PC-3 (cell line): ENCODE measurements around the gene JCAD. TPM values are rescaled to one million over a fixed set of nuclear protein-coding genes. Genes with fewer than 3 reads are reported as not detected.

Experiments
- ATAC-seq: fragments of 200-7000 bp; cut with Tn5 transposase; 2 replicates; pipeline ENCODE4 v1.9.1; 2020; ENCODE audit warnings: mild to moderate bottlenecking, moderate library complexity
- BruUV-seq: library from RNA; stranded (reverse); fragments of 400-500 nt; replicated peaks from 2 replicates; lab custom pipeline; 2021; lab: Mats Ljungman, UMichigan
- CTCF ChIA-PET: fragments of 300-600 bp; sonication (Branson Sonifier 250); formaldehyde crosslinking; loops from one replicate; lab custom pipeline; 2022; ENCODE audit warnings: antibody characterized with exemption; lab: Charles Lee
- POLR2A ChIA-PET: fragments of 300-600 bp; sonication (Branson Sonifier 250); formaldehyde crosslinking; loops from one replicate; lab custom pipeline; 2022; ENCODE audit warnings: antibody characterized with exemption; ENCODE audit not compliant: unreplicated experiment; lab: Charles Lee
- DNase-seq: peaks from one replicate; pipeline ENCODE4 v3.0.0-alpha.2; 2015
- H2AFZ ChIP-seq: fragments of 300-600 bp; sonication (generic); 2 replicates; pipeline ENCODE4 v1.6.0; 2016; ENCODE audit warnings: antibody characterized with exemption, low read length
- H3F3A ChIP-seq: fragments of 300-600 bp; sonication (generic); one replicate; pipeline ENCODE4 v1.6.0; 2017; ENCODE audit warnings: antibody characterized with exemption, low read length, control low read depth, mild to moderate bottlenecking; ENCODE audit not compliant: unreplicated experiment
- H3K27ac ChIP-seq: fragments of 300-600 bp; sonication (generic); 2 replicates; pipeline ENCODE4 v1.5.1; 2016; ENCODE audit warnings: mild to moderate bottlenecking, low read length
- H3K27me3 ChIP-seq: fragments of 300-600 bp; sonication (generic); 2 replicates; pipeline ENCODE4 v1.6.1; 2016; ENCODE audit warnings: low read length, mixed read lengths
- H3K36me3 ChIP-seq: fragments of 300-600 bp; sonication (generic); 2 replicates; pipeline ENCODE4 v1.6.1; 2016; ENCODE audit warnings: low read depth, mixed run types, low read length, mixed read lengths
- H3K4me1 ChIP-seq: fragments of 300-600 bp; sonication (generic); 2 replicates; pipeline ENCODE4 v1.5.1; 2016; ENCODE audit warnings: low read length; ENCODE audit not compliant: insufficient read depth
- H3K4me2 ChIP-seq: fragments of 300-600 bp; sonication (generic); 2 replicates; pipeline ENCODE4 v1.6.0; 2016; ENCODE audit warnings: low read length
- H3K4me3 ChIP-seq: fragments of 300-600 bp; sonication (generic); 2 replicates; pipeline ENCODE4 v1.5.1; 2016; ENCODE audit warnings: mild to moderate bottlenecking, low read length, mixed read lengths
- H3K79me2 ChIP-seq: fragments of 300-600 bp; sonication (generic); 2 replicates; pipeline ENCODE4 v1.6.1; 2017; ENCODE audit warnings: low read length, mixed read lengths
- H3K9ac ChIP-seq: fragments of 300-600 bp; sonication (generic); 2 replicates; pipeline ENCODE4 v1.6.0; 2016; ENCODE audit warnings: mild to moderate bottlenecking, low read length
- H3K9me2 ChIP-seq: fragments of 300-600 bp; sonication (generic); replicated peaks from 2 replicates; pipeline ENCODE4 v1.6.1; 2016; ENCODE audit warnings: mixed run types, low read length, mixed read lengths
- H3K9me3 ChIP-seq: fragments of 300-600 bp; sonication (generic); 2 replicates; pipeline ENCODE4 v1.6.1; 2016; ENCODE audit warnings: low read length, mixed read lengths
- H4K20me1 ChIP-seq: fragments of 300-600 bp; sonication (generic); 2 replicates; pipeline ENCODE4 v1.6.1; 2016; ENCODE audit warnings: low read length, mixed read lengths
- CTCF ChIP-seq: fragments of 300-600 bp; sonication (generic); conservative IDR thresholded peaks from 2 replicates; pipeline ENCODE4 v1.5.1; 2017; ENCODE audit warnings: antibody characterized with exemption, low read depth, mild to moderate bottlenecking, low read length
- EZH2 ChIP-seq: fragments of 300-600 bp; sonication (generic); IDR thresholded peaks from one replicate; pipeline ENCODE4 v1.6.1; 2017; ENCODE audit warnings: antibody characterized with exemption, mild to moderate bottlenecking, low read length; ENCODE audit not compliant: unreplicated experiment
- EZH2phosphoT487 ChIP-seq: fragments of 300-600 bp; sonication (generic); IDR thresholded peaks from 2 replicates; pipeline ENCODE4 v1.6.1; 2018; ENCODE audit warnings: mild to moderate bottlenecking, antibody characterized with exemption, low read length, borderline replicate concordance
- intact Hi-C: fragments of 100-400 bp; cut with micrococcal nuclease; formaldehyde crosslinking; loops from 2 replicates; pipeline ENCODE4 v1.9.0; 2023
- total RNA-seq: library from RNA; depleted of rRNA; stranded (reverse); fragments of >200 nt; gene quantifications from 2 replicates; pipeline ENCODE4 v1.2.3, GENCODE V29; 2014

JCAD gene
- total RNA-seq, 1 experiment from 2014 or later, result 5.0 TPM

DNA sequence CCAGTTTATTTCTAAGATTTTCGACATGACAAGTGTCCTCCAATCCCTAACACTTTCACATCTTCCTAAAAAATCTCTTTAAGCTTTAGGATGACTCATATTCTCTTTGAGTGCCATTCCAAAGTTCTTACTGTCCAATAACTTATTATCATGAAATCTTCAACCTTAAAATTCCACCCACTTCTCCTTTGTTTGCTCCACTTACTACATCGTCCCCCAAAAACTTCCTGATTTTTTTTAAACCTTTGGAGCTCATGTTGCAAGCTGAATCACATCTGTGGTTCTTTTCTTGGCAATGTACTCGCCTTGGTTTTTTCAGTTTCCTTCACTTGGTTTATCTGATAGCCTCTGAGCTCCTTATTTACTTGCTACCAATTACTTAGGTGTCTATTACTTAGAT, 39.2 kb upstream of the JCAD start:
- Histone ChIP-seq H3K27ac (peak overlapping the region; percentile 89), H3K9me3 (no peaks in the 10 kb centered on the region), H3K79me2 (no peaks in the 10 kb centered on the region), H3K4me1 (peaks cover 30% of the 10 kb centered on the region), H2AFZ (peak overlapping the region; percentile 50; the same call in 1 of the 2 replicates), H3K4me2 (peak overlapping the region; percentile 87), H3K4me3 (peak overlapping the region; percentile 44; the same call in 1 of the 2 replicates), H3K9ac (peak overlapping the region; percentile 60), H4K20me1 (no peaks in the 10 kb centered on the region), H3K27me3 (no peaks in the 10 kb centered on the region), H3K36me3 (no peaks in the 10 kb centered on the region), H3F3A (peaks cover 7% of the 10 kb centered on the region), H3K9me2 (no peaks in the 10 kb centered on the region)
- no TSS peak for BruUV-seq
- POLR2A ChIA-PET, result interaction anchor here (0.6 kb wide), 1 partner anchor 250 kb away, joined by 5 read pairs; the partner anchor contains the start of gene MTPAP
- peak; percentile 93 for DNase-seq
- ATAC-seq, result peak; percentile 87
- CTCF ChIA-PET, result interaction anchor here (1.0 kb wide), 1 partner anchor 13 kb away, joined by 3 read pairs; no protein-coding TSS in a partner anchor
- intact Hi-C loops, result loop anchor here (5.0 kb wide), 1 partner anchor 41 kb away; the partner anchor contains the start of gene JCAD
- no peak for TF ChIP-seq EZH2phosphoT487
- TF ChIP-seq CTCF, result no peak
- TF ChIP-seq EZH2, result no peak

DNA sequence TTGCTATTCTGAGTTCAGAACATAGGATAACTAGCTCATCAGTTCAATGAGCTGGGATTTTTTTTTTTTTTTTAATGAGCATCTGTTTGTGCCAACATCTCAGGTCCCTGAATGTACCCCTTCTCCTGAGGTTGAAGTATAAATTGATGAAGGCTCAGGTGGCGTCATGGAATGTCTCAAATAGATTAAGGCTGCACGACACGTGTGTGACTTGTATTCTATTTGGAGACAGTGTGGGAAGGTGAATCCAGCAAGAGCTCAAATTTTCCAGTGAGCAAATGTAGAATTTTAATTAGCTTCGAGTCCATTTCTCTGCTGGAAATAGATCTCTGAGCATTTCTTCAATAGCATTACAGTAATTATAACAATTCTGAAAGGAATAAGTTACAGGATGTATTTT, 37.2 kb upstream of the JCAD start:
- Histone ChIP-seq H3K9me3 (no peaks in the 10 kb centered on the region), H3K4me2 (no peak overlapping the region), H3K27ac (no peak overlapping the region), H4K20me1 (no peaks in the 10 kb centered on the region), H2AFZ (no peak overlapping the region), H3K9ac (no peak overlapping the region), H3F3A (peaks cover 7% of the 10 kb centered on the region), H3K27me3 (no peaks in the 10 kb centered on the region), H3K4me3 (no peak overlapping the region), H3K9me2 (no peaks in the 10 kb centered on the region), H3K4me1 (peaks cover 34% of the 10 kb centered on the region), H3K79me2 (no peaks in the 10 kb centered on the region), H3K36me3 (no peaks in the 10 kb centered on the region)
- ChIA-PET POLR2A (interaction anchor here (0.7 kb wide), 1 partner anchor 8 kb away, joined by 12 read pairs; no protein-coding TSS in a partner anchor), CTCF (interaction anchor here (0.7 kb wide), 1 partner anchor 142 kb away, joined by 3 read pairs; no protein-coding TSS in a partner anchor)
- intact Hi-C loops, result loop anchor here (5.0 kb wide), 1 partner anchor 39 kb away; the partner anchor contains the start of gene JCAD
- no peak for TF ChIP-seq EZH2
- ATAC-seq (no peak), DNase-seq (no peak)
- BruUV-seq, result no TSS peak

- BruUV-seq, result no TSS peak
- no peak overlapping the region for H3K4me2 ChIP-seq
- POLR2A ChIA-PET, result no interaction called here
- H3K36me3 ChIP-seq, result no peaks in the 10 kb centered on the region
- no peak overlapping the region for H3K4me3 ChIP-seq
- CTCF ChIA-PET, result interaction anchor here (0.7 kb wide), 1 partner anchor 143 kb away, joined by 3 read pairs; no protein-coding TSS in a partner anchor
- DNase-seq (no peak), ATAC-seq (no peak)
- no peaks in the 10 kb centered on the region for H3K27me3 ChIP-seq
- peaks cover 7% of the 10 kb centered on the region for H3F3A ChIP-seq
- no peaks in the 10 kb centered on the region for H3K79me2 ChIP-seq
- H2AFZ ChIP-seq, result no peak overlapping the region
- peaks cover 34% of the 10 kb centered on the region for H3K4me1 ChIP-seq
- H3K27ac ChIP-seq, result no peak overlapping the region
- intact Hi-C loops, result loop anchor here (5.0 kb wide), 1 partner anchor 39 kb away; the partner anchor contains the start of gene JCAD
- no peaks in the 10 kb centered on the region for H3K9me3 ChIP-seq
- no peak for TF ChIP-seq EZH2phosphoT487
- TF ChIP-seq EZH2, result no peak
- TF ChIP-seq CTCF, result no peak
- H3K9me2 ChIP-seq, result no peaks in the 10 kb centered on the region
- no peaks in the 10 kb centered on the region for H4K20me1 ChIP-seq
- H3K9ac ChIP-seq, result no peak overlapping the region
Observed at GRCh38 chr10:30095631-30096422, 36.4 kb upstream of the JCAD start.
